OCI-LY7 (cell line): ENCODE measurements around the gene AOPEP.

Experiments used
- EZH2phosphoT487 ChIP-seq: fragments of 200-600 bp; sonication (generic); IDR thresholded peaks from 2 replicates; pipeline ENCODE4 v1.6.1; 2018; ENCODE audit warnings: low read depth, borderline replicate concordance, mild to moderate bottlenecking, mixed run types, antibody characterized with exemption, low read length, moderate library complexity, mixed read lengths
- TF ChIP-seq, protein P1 (sequence below): fragments of 200-600 bp; sonication (generic); conservative IDR thresholded peaks from 2 replicates; pipeline ENCODE4 v1.5.1; 2014; ENCODE audit warnings: mild to moderate bottlenecking, antibody characterized with exemption, low read length, moderate library complexity, mixed read lengths

DNA sequence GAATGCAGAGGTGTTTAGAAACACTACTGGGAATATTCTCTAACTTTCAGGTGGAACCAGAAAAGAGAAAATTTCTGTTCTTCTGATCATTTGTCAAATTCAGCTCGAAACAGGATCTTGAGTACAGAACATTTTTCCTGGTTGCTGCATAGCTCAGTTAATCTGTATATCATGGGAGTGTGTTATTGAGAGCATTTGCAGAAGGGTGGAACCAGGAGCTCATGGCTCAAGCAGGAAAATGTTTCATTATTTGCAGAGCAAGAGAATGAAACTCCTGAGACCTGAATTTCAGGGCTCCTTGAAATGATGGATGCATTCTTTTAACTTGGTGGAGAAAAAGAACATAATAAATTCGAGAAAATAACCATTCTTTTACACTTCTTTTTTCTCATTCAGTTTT is 97.9 kb downstream of the AOPEP start:
- TF ChIP-seq, protein P1, sequence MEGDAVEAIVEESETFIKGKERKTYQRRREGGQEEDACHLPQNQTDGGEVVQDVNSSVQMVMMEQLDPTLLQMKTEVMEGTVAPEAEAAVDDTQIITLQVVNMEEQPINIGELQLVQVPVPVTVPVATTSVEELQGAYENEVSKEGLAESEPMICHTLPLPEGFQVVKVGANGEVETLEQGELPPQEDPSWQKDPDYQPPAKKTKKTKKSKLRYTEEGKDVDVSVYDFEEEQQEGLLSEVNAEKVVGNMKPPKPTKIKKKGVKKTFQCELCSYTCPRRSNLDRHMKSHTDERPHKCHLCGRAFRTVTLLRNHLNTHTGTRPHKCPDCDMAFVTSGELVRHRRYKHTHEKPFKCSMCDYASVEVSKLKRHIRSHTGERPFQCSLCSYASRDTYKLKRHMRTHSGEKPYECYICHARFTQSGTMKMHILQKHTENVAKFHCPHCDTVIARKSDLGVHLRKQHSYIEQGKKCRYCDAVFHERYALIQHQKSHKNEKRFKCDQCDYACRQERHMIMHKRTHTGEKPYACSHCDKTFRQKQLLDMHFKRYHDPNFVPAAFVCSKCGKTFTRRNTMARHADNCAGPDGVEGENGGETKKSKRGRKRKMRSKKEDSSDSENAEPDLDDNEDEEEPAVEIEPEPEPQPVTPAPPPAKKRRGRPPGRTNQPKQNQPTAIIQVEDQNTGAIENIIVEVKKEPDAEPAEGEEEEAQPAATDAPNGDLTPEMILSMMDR = no peak
- no peak for TF ChIP-seq EZH2phosphoT487
